Measurements from ENCODE around the gene MBD5.

GRCh38 chr2:148124271-148124670 is 103.4 kb downstream of the MBD5 start:
- no peak for TF ChIP-seq CTCF (IDR thresholded peaks at IDR 0.05)
- no peak for TF ChIP-seq POLR2A (IDR thresholded peaks at IDR 0.05)
